ENCODE results near the gene KRT81.
"Not testable (repeated sequence)": the region's sequence is repeated elsewhere in the genome, so short reads cannot be mapped to it uniquely, and the experiment has no call there.

KRT81 gene

DNA sequence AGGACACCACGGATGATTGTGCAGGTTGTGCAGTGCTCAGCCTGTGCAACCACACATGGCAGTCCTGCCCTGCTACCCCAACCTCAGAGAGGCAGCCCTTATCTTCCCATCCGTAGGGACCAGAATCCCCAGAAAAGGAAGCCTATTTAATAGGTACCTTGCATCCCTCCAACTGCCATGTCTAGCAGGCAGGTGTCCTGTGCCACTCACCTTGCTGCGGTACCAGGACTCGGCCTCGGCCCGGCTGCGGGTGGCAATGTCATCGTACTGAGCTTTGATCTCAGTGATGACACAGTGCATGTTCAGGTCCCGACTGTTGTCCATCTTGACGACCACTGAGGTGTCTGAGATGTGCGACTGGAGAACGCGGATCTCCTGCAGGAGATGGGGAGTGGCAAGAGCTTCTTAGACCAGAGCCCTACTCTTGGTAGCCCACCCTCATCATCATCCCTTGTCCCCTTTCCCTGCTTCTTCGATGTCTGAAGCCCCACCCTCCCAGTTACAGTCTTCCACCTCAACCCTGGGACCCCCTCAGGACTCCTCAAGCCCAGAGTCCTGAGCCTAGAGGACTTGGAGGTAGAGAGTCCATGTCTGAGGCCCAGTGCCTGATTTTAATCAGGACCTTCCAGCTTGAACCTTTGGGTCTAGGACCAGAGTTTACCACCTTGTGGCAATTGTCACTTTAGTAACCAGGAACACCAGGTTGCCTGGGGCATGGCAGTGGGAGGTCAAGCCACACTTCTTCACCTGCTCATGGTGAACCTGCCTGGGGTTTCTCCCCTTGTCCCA, 37.7 kb downstream of the KRT81 start:
- no peak for DNase-seq (ENCODE audit: low read depth)

GRCh38 chr12:52252728-52253343, 38.5 kb downstream of the KRT81 start:
- DNase-seq (ENCODE audit: low read depth): no peak

DNA sequence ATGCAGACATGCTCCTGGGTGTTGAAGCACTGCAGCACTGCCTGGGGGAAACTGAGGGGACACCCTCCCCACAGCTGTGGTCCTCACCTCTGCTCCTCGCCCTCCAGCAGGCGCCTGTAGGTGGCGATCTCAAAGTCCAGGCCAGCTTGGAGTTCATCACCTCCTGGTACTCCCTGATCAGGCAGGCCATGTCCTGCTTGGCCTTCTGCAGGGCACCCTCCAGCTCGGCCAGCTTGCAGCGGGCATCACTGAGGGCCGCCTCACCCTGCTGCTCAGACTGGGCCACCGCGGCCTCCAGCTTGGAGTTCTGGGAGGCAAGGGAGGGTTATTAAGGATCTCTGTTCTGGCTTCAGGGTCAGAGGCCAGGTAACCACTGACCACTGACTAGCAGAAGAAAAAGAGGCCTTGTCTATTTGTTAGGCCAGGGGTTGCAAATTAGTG, 39.1 kb downstream of the KRT81 start:
- not testable (repeated sequence) for DNase-seq (ENCODE audit: low read depth)

DNA sequence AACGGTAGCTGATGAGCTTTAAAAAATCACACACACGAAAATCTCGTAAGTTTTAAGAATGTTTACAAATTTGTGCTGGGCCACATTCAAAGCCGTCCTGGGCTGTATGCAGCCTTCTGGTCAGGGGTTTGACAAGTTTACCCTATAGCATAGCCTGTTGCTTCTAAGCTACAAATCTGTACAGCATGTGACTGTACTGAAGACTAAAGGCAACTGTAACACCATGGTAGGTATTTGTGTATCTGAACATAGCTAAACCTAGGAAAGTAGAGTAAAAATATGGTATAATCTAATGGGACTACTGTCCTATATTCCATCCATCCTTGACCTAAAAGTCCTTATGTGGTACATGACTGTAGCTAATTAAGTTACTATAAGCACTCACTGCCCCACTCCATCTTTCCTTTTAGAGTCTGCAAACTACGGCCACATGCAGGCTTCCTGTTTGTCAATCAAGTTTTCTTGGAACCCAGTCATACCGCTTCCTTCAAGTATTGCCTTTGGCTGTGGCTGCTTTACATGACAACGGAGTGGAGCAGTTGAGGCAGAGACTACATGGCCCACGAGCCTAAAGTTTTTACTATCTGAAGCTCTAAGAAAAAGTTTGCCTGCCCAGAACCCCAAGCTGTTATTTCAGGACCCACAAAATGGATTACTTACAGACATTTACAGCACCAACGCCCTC, 39.8 kb downstream of the KRT81 start:
- no peak for DNase-seq (ENCODE audit: low read depth)

- no peak for DNase-seq (ENCODE audit: low read depth)
Observed at GRCh38 chr12:52250048-52250990, 41.0 kb downstream of the KRT81 start.

DNA sequence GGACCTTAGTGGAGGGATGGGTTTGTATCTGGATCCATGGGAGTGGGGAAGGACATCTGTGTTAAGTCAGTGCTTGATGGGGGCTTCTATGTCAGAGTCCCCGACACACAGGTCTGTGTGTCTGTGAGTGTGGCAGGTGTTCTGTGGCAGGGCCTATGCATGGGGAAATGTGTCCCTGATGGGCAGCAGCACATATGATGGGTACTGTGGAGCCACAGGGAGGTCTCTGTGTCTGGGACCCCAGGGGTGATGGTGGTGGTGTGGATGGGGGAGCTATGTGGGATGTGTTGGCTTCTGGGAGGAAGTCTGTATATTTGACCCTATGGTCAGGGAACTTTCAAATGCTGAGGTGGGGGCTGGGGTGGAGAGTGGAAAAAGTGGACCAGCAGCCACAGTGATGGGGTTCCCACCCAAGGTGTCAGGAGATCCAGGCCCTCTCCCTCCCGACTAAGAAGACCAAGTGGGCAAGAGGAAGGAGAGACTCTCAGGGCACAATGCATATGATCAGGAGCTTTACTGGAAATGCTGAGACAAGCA, 41.8 kb downstream of the KRT81 start:
- no peak for DNase-seq (ENCODE audit: low read depth)

DNA sequence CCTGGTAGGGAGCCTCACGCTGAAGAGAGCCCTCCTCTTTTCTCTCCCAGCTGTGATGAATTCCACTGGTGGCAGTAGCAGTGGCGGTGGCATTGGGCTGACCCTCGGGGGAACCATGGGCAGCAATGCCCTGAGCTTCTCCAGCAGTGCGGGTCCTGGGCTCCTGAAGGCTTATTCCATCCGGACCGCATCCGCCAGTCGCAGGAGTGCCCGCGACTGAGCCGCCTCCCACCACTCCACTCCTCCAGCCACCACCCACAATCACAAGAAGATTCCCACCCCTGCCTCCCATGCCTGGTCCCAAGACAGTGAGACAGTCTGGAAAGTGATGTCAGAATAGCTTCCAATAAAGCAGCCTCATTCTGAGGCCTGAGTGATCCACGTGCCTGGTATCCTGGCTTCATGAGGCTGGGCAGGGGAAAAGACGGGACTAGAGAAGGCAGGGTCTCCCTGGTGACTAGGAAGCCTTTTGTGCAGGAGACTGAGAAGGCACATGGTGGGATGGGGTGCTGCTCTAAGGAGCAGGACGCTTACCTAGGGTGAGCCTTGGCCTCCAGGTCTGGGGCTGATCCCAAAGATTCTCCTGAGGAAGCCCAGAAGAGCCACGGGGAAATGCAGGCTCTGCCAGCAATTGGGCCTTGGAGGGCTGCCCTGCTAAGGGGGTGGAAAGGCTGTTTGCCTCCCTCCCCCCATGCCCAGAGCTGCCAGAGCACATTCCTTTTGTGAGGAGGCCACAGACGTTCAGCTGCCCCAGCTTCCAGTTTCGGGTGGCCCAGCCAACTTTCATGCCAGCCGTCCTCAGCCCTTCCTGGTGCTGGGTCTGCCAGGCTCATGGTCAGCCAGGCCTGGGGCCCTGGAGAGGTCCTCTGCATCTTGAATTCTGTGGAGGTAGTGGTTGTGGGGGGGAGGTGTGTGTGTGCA, 42.5 kb downstream of the KRT81 start:
- DNase-seq (ENCODE audit: low read depth): no peak

GRCh38 chr12:52247622-52248540, 43.5 kb downstream of the KRT81 start:
- DNase-seq (ENCODE audit: low read depth): no peak

DNA sequence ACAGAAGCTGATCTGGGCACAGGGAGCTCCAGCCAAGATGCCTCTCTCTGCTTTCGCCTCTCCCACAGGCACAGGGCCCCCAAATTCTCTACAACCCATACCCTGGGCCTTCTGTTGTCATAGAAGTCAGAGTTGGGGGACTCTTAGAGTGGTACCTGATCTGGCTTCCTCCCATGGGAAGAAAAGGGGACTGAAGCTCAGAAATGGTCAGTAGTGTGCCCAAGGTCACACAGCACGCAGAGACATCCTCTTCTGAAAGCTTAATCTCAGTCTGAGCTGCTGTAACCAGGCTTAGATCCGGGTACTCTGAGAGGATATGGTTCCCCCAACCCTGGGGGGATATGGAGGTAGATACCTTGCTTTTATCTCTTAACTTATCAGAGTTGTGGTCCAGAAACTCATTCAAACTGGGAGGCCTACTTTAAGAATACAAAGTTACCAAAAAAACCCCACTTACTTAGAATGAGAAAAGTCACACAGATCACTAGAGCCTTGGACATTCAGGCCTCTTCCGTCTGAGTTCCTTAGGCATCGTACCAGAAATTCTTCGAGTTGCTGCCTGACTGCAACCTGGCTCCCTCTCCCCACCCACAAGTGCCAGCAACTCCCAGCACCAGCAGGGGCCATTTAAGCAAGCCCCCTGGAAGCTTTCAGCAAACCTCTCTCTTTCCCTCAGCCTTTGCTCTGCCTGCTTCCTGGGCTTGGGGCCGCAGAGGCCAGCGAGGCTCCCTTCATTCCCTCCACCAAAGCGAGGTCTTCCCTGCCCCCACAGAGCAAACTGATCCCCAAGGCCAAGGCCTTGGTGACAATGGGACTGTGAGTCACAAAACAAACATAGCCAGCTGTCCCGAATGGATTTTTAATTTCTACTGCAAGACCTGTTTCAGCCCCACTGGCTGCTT, 44.4 kb downstream of the KRT81 start:
- DNase-seq (ENCODE audit: low read depth): no peak

GRCh38 chr12:52245962-52246569, 45.3 kb downstream of the KRT81 start:
- DNase-seq (ENCODE audit: low read depth): no peak

- no peak for DNase-seq (ENCODE audit: low read depth)
Observed at GRCh38 chr12:52245259-52245961, 45.9 kb downstream of the KRT81 start.

DNA sequence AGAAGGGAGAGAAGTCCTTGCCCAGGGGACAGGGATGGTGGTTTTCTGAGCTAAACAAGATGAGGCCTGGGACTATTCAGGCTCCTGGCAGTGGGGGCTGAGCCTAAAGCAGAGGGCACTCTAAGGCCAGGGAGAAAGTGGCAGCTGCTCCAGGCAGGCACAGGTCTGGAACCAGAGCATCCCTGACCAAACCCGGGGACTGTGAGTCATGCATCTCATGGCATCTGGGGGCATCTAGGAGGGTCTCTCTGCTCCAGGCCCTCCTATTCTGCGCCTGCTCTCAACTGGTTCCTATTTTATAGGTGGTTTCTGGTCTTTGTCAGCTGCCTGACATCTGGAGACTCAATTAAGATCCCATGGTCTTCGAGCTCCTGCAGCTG, 46.7 kb downstream of the KRT81 start:
- no peak for DNase-seq (ENCODE audit: low read depth)

DNA sequence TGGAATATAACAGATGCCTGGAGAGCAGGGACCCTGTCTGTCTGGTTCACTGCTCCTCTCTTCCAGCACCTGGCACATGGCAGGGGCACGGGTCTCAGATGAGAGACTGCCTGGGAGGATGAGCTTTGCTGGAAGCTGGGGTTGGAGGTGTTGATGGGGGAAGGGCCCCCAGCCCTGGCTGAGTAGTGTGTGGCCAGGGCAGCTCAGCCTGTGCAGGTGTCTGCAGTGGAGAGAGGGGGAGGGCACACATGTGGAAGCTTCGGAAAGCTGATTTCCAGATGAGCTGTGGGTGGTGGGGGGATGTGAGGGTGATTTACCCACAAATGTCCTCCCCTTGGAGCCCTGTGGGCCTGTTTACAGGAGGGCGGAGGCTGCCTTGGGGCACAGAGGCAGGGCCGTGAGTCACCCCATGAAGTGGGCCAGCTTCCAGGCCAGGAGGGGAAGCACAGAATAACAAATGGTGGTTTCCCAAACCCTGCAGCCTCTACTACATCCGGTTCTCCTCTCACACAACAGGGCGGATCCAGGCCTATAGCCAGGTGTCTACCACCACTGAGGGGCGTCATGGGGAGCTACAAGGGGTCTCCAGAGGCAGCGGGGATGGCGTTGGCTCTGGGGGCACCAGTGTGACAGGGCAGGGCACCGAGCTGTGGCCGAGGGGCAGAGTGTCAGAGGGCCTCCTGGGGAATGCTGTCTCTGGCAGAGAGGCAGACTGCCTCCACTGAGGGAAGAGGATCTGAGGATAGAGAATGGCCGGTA, 47.3 kb downstream of the KRT81 start:
- peak; percentile 65 for DNase-seq (ENCODE audit: low read depth)

GRCh38 chr12:52243259-52243855, 48.0 kb downstream of the KRT81 start:
- DNase-seq (ENCODE audit: low read depth): no peak

- DNase-seq (ENCODE audit: low read depth): no peak
Observed at GRCh38 chr12:52242442-52243258, 48.7 kb downstream of the KRT81 start.

Data from activated T-cell treated with anti-CD3 and anti-CD28 coated beads for 48 hours (primary cell).